ENCODE measurements around the gene LRIG1.

The LRIG1 gene

DNA sequence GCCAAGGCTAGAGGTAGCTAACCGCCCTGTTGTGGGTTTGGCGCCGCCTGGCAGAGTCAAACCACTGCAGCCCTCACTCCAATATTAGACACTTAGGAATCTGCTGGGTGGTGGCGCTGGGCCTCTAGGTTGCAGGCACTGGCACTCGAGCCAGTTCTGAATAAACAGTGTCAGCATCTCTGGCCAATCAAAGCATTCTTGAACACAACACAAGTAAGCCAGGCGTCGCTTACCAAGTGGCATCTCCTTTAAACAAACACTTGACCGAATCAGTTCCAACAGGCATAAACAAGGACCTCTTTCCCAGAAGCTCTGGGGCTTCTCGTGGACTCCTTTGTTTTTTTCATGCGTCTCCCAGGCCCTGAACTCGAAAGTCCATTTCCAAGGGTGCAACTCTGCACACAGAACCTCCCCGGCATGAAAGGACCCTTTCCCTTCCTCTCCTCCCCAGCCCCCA is 82.3 kb downstream of the LRIG1 start:
- Histone ChIP-seq H3K36me3 (ENCODE audit: control insufficient read depth, insufficient read depth, low read length) (no peaks in the 10 kb centered on the region), H3K27ac (ENCODE audit: low read depth, low read length, severe bottlenecking) (no peak overlapping the region), H3K4me1 (ENCODE audit: control insufficient read depth, insufficient read depth, low read length, poor library complexity, severe bottlenecking) (peaks cover 41% of the 10 kb centered on the region), H3K9me3 (ENCODE audit: control insufficient read depth, low read length) (peaks cover 19% of the 10 kb centered on the region), H3K4me3 (ENCODE audit: extremely low read depth, insufficient read depth, low read length, poor library complexity, severe bottlenecking) (no peak overlapping the region)
- WGBS, 2 experiments (ENCODE audit: insufficient coverage in 2 of 2) = 94 to 95% methylated on average over 7 to 11 of the region's 12 CpGs

DNA sequence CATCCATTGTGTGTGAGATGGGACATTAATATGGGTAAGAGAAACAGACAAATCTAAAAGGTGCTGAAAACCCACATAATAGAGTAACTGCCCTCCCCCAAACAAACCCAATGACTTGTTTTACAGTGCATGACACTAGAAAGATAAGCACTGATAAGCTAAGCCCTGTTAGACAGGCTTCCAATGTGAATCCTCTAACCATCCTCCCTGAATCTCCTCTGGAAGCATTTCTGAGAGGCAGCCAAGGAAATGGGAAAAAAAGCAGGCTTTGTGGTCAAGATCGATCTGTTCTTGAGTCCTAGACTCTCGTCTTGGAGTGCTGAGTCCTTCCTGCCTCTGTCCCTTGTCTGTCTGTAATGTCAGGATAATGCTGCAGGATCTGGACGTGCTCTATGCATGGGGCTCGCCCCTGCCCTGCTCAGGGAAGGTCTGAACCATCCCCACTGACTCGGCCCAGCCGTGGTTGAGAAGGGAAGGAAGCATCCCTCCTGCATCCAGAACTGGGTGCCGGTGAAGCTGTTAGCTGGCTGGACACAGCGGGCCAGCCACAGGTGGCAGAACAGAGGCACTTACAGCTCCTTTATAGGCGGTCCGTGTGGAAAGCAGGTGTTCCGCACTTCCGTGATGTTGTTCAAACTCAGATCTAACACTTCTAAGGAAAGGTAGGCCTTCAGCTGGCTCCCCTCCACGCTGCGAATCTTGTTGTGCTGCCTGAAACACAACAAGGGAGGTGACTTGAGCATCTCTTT is 84.1 kb downstream of the LRIG1 start:
- peaks cover 53% of the 10 kb centered on the region for H3K4me1 ChIP-seq (ENCODE audit: control insufficient read depth, insufficient read depth, low read length, poor library complexity, severe bottlenecking)
- 77 to 83% methylated on average over 14 of the region's 14 CpGs for WGBS, 2 experiments (ENCODE audit: insufficient coverage in 2 of 2)
- H3K36me3 ChIP-seq (ENCODE audit: control insufficient read depth, insufficient read depth, low read length) = peaks cover 4% of the 10 kb centered on the region
- no peak overlapping the region for H3K4me3 ChIP-seq (ENCODE audit: extremely low read depth, insufficient read depth, low read length, poor library complexity, severe bottlenecking)
- peak overlapping the region; percentile 57 for H3K27ac ChIP-seq (ENCODE audit: low read depth, low read length, severe bottlenecking)
- peaks cover 14% of the 10 kb centered on the region for H3K9me3 ChIP-seq (ENCODE audit: control insufficient read depth, low read length)

DNA sequence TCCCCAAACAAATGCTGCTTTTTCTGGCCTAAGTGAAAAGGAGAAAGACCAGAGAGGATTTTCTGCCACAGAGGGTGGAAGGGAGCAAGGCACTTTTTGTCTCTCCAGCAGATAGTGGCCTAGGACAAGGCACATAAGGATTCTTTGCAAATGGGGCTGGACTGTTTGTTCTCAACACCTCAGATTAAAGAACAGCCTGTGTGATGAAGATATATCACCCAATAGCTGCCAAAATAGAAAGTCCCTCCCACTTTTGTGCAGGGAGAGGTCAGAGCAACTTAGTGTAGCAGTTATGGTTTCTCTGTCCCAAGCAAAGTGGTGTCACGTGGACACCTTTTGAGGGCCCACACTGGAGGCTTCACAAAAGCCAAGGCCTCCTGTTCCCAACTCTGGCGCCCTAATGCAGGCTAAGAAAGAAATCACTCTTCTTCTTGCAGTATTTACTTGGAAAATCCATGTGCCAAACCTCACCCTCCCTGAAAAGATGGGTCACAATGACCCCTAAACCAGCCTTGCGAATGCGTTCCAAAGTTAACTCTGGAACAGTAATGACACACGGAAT is 84.9 kb downstream of the LRIG1 start:
- 66 to 100% methylated on average over 2 to 4 of the region's 5 CpGs for WGBS, 2 experiments (ENCODE audit: insufficient coverage in 2 of 2)
- Histone ChIP-seq H3K9me3 (ENCODE audit: control insufficient read depth, low read length) (peaks cover 8% of the 10 kb centered on the region), H3K36me3 (ENCODE audit: control insufficient read depth, insufficient read depth, low read length) (peaks cover 4% of the 10 kb centered on the region), H3K27ac (ENCODE audit: low read depth, low read length, severe bottlenecking) (peak overlapping the region; percentile 57), H3K4me3 (ENCODE audit: extremely low read depth, insufficient read depth, low read length, poor library complexity, severe bottlenecking) (no peak overlapping the region), H3K4me1 (ENCODE audit: control insufficient read depth, insufficient read depth, low read length, poor library complexity, severe bottlenecking) (peaks cover 57% of the 10 kb centered on the region)

DNA sequence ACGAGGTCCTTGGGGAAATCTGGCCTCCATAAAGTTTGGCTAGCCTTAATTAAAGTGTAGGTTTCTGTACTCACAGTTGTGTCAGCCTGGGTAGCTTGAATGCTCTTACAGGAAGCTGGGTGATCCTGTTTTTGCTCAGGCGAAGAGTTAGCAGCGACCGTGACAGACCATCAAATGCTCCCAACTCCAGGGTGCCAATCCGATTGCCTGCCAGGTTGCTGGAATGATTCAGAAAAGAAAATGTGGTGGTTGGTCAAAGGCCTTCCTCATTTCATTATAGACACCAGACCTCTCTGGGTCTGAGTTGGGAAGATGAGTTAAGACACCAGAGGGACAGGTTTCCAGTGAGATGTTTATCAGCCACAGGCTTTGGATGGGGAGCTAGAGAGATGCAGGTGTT is 86.0 kb downstream of the LRIG1 start:
- Histone ChIP-seq H3K27ac (ENCODE audit: low read depth, low read length, severe bottlenecking) (no peak overlapping the region), H3K36me3 (ENCODE audit: control insufficient read depth, insufficient read depth, low read length) (peaks cover 11% of the 10 kb centered on the region), H3K4me1 (ENCODE audit: control insufficient read depth, insufficient read depth, low read length, poor library complexity, severe bottlenecking) (peaks cover 57% of the 10 kb centered on the region), H3K4me3 (ENCODE audit: extremely low read depth, insufficient read depth, low read length, poor library complexity, severe bottlenecking) (no peak overlapping the region), H3K9me3 (ENCODE audit: control insufficient read depth, low read length) (peaks cover 4% of the 10 kb centered on the region)
- WGBS, 2 experiments (ENCODE audit: insufficient coverage in 2 of 2) = 100% methylated on average over 1 to 3 of the region's 5 CpGs

DNA sequence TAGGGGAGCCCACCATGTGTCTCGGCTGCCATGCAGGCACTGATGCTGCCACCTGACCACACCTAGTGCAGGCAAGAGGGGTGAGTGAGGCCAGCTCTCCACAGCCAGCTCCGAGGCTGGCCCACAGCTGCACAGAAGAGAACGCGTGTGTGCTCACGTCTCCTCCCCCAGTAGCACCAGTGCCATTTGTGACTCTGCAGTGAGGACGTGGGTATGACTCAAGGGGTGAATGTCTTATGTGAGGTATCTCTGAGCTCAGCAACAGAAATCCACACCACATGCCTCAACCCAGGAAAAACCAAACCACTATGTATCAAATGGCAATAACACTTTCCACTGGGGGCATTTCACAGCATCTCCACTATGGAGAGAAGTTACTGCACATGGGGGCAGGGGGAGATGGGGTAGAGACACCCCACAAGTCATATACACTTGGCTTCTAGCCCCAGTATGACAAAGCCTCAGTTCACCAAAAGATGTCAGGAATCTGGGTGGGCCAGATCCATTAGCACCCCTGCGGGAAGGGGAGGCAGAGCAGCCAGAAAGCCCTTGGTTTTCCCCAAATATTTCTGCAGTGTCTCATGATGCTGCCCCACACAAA is 87.6 kb downstream of the LRIG1 start:
- no peak overlapping the region for H3K4me3 ChIP-seq (ENCODE audit: extremely low read depth, insufficient read depth, low read length, poor library complexity, severe bottlenecking)
- 94 to 95% methylated on average over 2 of the region's 7 CpGs for WGBS, 2 experiments (ENCODE audit: insufficient coverage in 2 of 2)
- peaks cover 52% of the 10 kb centered on the region for H3K4me1 ChIP-seq (ENCODE audit: control insufficient read depth, insufficient read depth, low read length, poor library complexity, severe bottlenecking)
- H3K9me3 ChIP-seq (ENCODE audit: control insufficient read depth, low read length) = no peaks in the 10 kb centered on the region
- H3K36me3 ChIP-seq (ENCODE audit: control insufficient read depth, insufficient read depth, low read length) = peaks cover 14% of the 10 kb centered on the region
- H3K27ac ChIP-seq (ENCODE audit: low read depth, low read length, severe bottlenecking) = no peak overlapping the region

DNA sequence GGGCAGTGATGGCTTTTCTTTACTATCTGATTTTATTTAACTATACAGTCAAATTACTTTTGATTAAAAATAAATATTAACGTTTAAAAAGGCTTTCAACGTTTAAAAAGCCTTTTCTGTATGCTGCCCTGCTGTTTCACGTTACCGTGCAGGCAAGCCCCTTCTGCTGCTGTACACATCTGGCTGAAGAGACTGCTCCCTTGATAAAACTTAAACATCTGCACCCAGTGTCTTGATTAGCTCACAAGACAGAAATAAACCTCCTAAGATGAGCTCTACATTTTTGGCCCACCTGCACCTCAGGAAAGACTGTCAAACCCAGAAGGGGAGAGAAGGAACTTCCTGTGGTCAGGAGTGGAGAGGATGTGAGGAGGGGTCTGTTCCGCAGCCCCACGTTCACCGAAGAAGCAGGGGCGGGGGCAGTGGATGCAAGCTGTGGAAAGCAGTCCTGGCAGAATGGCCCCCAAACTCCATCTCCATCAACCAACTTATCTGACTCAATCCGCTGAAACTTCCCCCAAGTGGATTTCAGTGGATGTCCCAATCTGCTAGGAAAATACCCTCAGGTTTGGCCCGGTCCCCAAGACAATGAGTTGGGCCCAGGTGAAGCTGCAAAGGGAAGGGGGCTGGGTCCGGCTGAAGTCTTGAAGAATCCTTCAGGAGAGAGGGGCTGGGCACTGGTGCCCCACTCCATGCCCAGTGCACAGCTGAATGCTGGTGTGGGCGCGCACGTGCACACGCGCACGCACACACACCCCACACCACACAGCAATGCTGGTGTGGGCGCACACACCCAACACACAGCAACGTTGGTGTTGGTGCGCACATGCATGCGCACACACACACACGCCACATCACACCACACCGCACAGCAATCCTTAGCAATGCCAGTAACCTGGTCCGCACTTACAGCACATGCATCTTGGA is 88.6 kb downstream of the LRIG1 start:
- Histone ChIP-seq H3K4me3 (ENCODE audit: extremely low read depth, insufficient read depth, low read length, poor library complexity, severe bottlenecking) (no peak overlapping the region), H3K36me3 (ENCODE audit: control insufficient read depth, insufficient read depth, low read length) (peaks cover 16% of the 10 kb centered on the region), H3K27ac (ENCODE audit: low read depth, low read length, severe bottlenecking) (no peak overlapping the region), H3K4me1 (ENCODE audit: control insufficient read depth, insufficient read depth, low read length, poor library complexity, severe bottlenecking) (peaks cover 41% of the 10 kb centered on the region), H3K9me3 (ENCODE audit: control insufficient read depth, low read length) (no peaks in the 10 kb centered on the region)
- 83 to 86% methylated on average over 10 to 19 of the region's 24 CpGs for WGBS, 2 experiments (ENCODE audit: insufficient coverage in 2 of 2)

DNA sequence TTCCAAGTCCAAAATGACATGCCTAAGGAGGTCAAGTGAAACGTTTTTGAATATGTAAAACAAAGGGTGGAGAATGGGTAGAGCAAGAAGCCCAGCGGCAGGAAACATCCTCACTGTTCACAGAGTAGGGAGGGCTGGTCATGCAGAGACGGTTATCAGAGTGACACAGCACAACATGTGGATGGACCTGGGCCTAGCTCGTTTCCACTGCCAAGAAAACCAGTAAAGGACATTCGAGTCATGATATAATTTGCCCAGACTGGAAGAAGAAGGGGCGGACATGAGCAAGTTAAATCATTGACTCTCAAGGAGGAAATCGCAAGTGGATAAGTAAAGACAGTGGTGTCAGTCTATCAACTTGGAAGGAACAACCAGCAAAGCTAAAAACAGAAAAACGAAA is 89.3 kb downstream of the LRIG1 start:
- Histone ChIP-seq H3K36me3 (ENCODE audit: control insufficient read depth, insufficient read depth, low read length) (peaks cover 21% of the 10 kb centered on the region), H3K9me3 (ENCODE audit: control insufficient read depth, low read length) (no peaks in the 10 kb centered on the region), H3K27ac (ENCODE audit: low read depth, low read length, severe bottlenecking) (no peak overlapping the region), H3K4me3 (ENCODE audit: extremely low read depth, insufficient read depth, low read length, poor library complexity, severe bottlenecking) (no peak overlapping the region), H3K4me1 (ENCODE audit: control insufficient read depth, insufficient read depth, low read length, poor library complexity, severe bottlenecking) (peaks cover 34% of the 10 kb centered on the region)
- WGBS, 2 experiments (ENCODE audit: insufficient coverage in 2 of 2) = 83 to 87% methylated on average over 6 to 8 of the region's 8 CpGs

DNA sequence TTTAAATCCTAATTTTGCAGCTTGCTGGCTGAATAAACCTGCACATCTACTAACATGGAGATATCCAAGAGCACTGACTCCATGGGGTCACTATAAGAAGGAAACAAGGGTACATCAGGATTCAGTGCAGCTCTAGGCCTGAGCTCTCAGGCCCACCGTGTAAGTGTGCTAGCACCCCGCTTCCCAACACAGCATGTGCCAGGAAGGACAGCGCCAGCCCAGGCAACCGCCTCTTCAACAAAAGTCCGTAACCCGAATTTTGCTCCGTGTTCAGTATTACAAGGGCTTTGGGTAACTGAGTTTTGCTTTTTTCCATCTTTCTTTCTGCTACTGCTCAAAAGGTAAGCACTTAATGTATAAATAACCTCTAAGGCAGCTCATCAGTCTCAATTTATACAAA is 89.8 kb downstream of the LRIG1 start:
- peaks cover 32% of the 10 kb centered on the region for H3K4me1 ChIP-seq (ENCODE audit: control insufficient read depth, insufficient read depth, low read length, poor library complexity, severe bottlenecking)
- 92 to 96% methylated on average over 3 to 7 of the region's 7 CpGs for WGBS, 2 experiments (ENCODE audit: insufficient coverage in 2 of 2)
- peaks cover 24% of the 10 kb centered on the region for H3K36me3 ChIP-seq (ENCODE audit: control insufficient read depth, insufficient read depth, low read length)
- H3K4me3 ChIP-seq (ENCODE audit: extremely low read depth, insufficient read depth, low read length, poor library complexity, severe bottlenecking) = no peak overlapping the region
- H3K9me3 ChIP-seq (ENCODE audit: control insufficient read depth, low read length) = no peaks in the 10 kb centered on the region
- no peak overlapping the region for H3K27ac ChIP-seq (ENCODE audit: low read depth, low read length, severe bottlenecking)

DNA sequence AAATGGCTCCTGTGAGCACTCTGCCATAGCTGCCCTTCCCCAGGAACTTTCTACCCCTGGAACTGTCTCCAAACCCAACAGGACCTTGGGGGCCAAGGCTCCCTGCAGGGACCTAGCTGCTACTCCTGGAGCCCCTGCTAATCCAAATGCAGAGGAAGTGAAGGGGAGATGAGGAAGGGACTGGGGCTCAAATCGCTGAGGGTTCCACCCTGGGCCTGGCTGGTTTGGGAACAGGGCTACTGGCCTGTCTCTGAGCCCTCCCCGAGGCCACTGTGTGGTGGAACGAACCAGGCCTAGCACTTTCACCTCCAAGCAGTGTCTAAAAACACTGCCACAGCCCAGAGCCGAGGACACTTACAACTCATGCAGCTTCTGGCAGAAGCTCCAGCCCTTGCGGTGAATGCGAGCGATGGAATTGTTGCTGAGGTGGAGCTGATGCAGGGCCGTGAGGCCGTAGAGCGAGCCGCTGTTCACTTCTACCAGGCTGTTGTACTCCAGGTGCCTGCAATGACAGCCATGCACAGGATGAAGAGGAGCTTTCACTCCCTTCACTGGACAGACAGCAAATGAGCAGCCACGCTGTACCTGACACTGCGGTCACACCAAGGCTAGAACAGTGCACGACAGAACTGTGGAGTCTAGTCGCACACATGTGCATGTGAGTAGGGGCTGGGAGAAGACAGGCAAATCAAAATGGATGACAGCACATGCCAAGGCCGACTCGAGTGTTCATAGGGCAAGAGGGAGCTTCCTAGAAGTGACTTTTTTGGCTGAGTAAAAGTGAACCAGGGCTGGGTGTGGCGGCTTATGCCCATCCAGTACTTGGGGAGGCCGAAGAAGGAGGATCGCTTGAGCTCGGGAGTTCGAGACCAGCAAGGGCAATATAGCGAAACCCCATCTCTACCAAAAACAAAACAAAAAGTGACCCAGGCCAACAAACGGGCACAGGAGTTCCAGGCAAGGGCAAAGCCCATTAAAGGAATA is 90.8 kb downstream of the LRIG1 start:
- Histone ChIP-seq H3K36me3 (ENCODE audit: control insufficient read depth, insufficient read depth, low read length) (peaks cover 24% of the 10 kb centered on the region), H3K4me1 (ENCODE audit: control insufficient read depth, insufficient read depth, low read length, poor library complexity, severe bottlenecking) (peaks cover 34% of the 10 kb centered on the region), H3K9me3 (ENCODE audit: control insufficient read depth, low read length) (no peaks in the 10 kb centered on the region), H3K4me3 (ENCODE audit: extremely low read depth, insufficient read depth, low read length, poor library complexity, severe bottlenecking) (no peak overlapping the region), H3K27ac (ENCODE audit: low read depth, low read length, severe bottlenecking) (no peak overlapping the region)
- WGBS, 2 experiments (ENCODE audit: insufficient coverage in 2 of 2) = 98% methylated on average over 17 to 18 of the region's 24 CpGs

Data from mesodermal cell (in vitro differentiated cells).